MM.1S (cell line): ENCODE results near the gene MGAT4D.

Experiments
- EZH2 ChIP-seq: fragments of 300-600 bp; sonication (generic); optimal IDR thresholded peaks from 2 replicates; pipeline ENCODE3; 2017; ENCODE audit warnings: low read depth, mild to moderate bottlenecking, antibody characterized with exemption, low read length, mixed read lengths
- TF ChIP-seq, protein P1 (sequence below): fragments of 300-600 bp; sonication (generic); IDR thresholded peaks from 2 replicates; pipeline ENCODE4 v1.5.1; 2016; ENCODE audit warnings: antibody characterized with exemption, low read length, mixed read lengths

DNA sequence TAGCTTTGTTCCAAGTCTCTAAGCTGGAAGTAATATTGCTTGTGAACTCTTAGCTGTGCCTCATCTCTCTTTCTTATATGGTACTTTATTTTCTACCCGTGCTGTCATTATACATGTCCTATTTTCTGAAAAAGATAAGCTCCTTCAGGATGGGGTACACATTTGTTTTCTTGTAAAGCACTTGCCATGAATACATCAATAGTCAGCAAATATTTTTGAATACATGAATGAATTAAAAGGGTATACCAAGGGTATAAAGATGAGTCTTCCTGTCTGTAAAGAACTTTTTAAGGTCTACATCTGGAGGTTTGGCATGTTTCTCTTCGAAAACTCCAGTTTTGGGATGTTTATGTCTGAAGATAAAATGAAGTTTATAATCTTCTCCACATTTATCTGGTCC, 98.0 kb downstream of the MGAT4D start:
- TF ChIP-seq, protein P1, sequence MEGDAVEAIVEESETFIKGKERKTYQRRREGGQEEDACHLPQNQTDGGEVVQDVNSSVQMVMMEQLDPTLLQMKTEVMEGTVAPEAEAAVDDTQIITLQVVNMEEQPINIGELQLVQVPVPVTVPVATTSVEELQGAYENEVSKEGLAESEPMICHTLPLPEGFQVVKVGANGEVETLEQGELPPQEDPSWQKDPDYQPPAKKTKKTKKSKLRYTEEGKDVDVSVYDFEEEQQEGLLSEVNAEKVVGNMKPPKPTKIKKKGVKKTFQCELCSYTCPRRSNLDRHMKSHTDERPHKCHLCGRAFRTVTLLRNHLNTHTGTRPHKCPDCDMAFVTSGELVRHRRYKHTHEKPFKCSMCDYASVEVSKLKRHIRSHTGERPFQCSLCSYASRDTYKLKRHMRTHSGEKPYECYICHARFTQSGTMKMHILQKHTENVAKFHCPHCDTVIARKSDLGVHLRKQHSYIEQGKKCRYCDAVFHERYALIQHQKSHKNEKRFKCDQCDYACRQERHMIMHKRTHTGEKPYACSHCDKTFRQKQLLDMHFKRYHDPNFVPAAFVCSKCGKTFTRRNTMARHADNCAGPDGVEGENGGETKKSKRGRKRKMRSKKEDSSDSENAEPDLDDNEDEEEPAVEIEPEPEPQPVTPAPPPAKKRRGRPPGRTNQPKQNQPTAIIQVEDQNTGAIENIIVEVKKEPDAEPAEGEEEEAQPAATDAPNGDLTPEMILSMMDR, result no peak
- no peak for TF ChIP-seq EZH2
